Hematopoietic multipotent progenitor cell treated with erythropoietin and hydrocortisone succinate and interleukin-3 and kit ligand, for 17 days (in vitro differentiated cells): ENCODE results near the gene RAMAC.
"Not testable (repeated sequence)": the region's sequence is repeated elsewhere in the genome, so short reads cannot be mapped to it uniquely, and the experiment has no call there.

Source experiments
- DNase-seq: peaks from one replicate; pipeline ENCODE4 v3.0.0-alpha.2; 2015; ENCODE audit warnings: low spot score

Gene RAMAC

GRCh38 chr15:82985688-82986441, at the start of gene RAMAC:
Gene RAMAC (plus strand): TSS chr15:82986210. CDS start chr15:82989019, 2,809 bp downstream.
- DNase-seq: peak; percentile 99

GRCh38 chr15:82936966-82937711, 48.9 kb upstream of the RAMAC start:
- no peak for DNase-seq

DNA sequence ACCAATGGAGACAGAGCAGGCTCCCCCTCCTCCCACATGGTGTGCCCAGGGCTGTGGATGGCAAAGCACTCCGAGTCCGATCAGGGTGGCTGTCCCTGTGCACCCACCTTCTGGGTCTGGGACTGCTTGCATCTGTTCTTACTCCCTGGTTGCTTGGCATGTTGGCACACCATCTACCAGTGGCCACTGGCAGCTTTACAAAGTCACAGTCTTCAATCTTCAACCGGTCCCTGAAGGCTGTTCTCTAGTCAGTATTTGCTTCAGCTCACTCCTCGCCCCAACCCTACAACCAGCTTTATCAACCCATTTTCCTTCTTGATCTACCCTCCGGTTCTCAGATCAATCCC, 48.3 kb upstream of the RAMAC start:
- no peak for DNase-seq

GRCh38 chr15:82939678-82940077, 46.3 kb upstream of the RAMAC start:
- DNase-seq: not testable (repeated sequence)

GRCh38 chr15:82942691-82943090, 43.3 kb upstream of the RAMAC start:
- no peak for DNase-seq

DNA sequence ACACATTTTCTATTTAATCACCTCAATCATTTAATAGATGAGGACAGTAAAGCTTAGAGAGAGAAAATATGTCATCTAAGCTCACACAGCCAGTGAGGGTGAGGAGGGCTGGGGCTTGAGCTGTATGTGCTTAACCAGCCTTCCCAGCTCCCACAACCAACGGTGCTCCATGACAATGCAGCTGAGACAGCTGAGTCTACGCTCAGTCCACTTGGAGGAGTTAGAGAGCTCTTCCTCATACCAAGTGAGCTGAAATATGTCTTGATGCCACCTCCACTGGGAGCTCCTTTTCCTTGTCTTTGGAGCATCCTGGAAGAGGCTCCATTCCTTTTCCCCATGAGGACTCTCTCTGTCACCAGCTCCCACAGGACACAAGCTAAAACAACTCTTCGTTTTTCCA, 42.8 kb upstream of the RAMAC start:
- no peak for DNase-seq

- no peak for DNase-seq
These were observed 42.0 kb upstream of the RAMAC start for GRCh38 chr15:82944056-82944455.

- no peak for DNase-seq
These were observed 41.2 kb upstream of the RAMAC start for GRCh38 chr15:82944821-82945220.

- DNase-seq: no peak
These were observed 40.7 kb upstream of the RAMAC start for GRCh38 chr15:82945326-82945725.

DNA sequence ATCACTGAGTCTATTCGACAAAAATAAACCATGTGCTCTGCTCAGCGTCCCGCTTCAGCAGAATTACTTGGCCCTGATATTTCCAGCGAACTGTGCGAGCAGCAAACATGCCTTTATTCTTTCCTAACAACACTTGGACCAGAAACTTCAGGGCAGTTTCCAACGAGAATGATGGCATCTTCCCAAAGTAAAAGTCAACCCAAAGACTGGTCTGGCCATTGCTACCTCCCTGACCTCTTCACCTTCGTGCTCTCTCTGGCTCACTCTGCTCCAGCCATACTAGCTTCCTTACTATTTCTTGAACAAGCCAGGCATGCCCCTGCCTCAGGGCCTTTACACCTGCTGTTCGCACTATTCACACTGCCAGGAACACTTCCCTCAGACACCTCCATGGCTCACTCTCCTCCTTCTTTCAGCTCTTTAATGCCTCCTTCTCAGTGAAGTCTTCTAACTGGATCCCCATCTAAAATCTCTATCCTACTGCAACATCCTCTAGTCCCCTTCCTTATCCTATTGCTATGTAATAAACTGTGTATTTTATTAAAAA, 39.8 kb upstream of the RAMAC start:
- DNase-seq: no peak

DNA sequence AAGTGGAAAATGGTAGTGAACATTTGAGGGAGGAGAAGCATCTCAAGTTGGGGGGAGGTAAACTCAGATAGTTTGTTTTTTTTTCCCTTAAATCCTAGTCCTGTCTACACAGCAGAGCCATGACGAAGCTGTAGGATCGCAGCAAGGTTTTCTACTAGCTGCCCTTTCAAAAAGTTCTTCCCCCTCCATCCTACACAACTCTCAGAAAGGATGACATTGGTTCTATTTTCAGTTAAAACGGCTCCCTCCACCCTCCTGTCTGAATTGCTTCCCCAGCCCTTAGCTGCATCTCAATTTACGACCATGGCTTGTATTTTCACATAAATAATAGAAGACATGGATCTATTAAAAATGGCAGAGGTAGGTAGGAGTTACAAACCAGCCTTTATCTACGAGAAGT, 35.7 kb upstream of the RAMAC start:
- DNase-seq: no peak

GRCh38 chr15:82950746-82951370, 35.2 kb upstream of the RAMAC start:
- no peak for DNase-seq

GRCh38 chr15:82951472-82952157, 34.4 kb upstream of the RAMAC start:
- no peak for DNase-seq

DNA sequence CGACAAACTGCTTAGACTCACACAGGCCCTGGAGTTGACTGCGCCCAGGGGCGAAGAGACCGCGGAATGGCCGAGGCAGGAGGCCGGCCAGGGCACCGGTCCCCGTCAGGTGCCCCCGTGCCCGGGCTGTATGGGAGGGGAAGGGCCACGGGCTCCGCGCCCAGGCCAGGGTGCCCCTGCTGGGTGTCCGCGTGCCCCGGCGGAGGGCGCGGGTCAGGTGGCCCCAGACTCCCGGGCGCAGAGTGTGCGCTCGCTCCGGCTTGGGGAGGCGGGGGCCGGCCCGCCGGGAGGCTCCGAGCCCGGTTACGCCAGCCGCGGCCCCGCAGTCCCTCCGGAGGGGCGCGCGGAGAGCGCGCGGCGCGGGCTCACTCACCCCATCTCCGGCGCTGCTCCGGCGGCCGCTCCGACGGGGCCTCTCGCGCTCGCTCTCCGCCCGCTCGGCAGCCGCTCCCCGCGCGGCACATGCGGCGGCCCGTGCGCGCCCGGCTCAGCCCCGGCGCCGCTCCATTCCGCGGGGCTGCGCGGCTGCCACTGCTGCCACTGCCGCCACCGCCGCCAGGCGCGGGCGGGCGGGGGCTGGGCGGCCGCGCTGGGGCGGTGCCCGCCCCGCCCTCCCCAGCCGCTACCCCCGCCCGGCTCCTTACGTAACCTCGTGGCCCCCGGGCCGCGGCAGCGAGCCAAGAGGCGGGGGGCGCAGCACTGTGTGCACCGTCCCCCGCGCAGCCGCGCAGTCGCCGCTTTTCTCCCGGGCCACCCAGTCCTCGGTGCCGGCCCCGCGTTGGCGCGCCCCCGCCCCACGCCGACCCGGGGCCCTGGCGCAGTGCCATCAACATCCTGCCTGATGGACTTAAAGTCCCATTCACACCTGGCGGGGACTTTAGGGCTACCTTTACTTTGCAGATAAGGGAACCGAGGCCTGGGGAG, 33.6 kb upstream of the RAMAC start, which contains the start of gene HOMER2:
Gene HOMER2, minus strand, starts transcription at position 563 of the 924 bp plus-strand sequence. Its CDS starts 185 bp downstream, at position 378.
- DNase-seq: peak; percentile 20

- DNase-seq: no peak
These were observed 27.4 kb upstream of the RAMAC start for GRCh38 chr15:82958638-82959037.

DNA sequence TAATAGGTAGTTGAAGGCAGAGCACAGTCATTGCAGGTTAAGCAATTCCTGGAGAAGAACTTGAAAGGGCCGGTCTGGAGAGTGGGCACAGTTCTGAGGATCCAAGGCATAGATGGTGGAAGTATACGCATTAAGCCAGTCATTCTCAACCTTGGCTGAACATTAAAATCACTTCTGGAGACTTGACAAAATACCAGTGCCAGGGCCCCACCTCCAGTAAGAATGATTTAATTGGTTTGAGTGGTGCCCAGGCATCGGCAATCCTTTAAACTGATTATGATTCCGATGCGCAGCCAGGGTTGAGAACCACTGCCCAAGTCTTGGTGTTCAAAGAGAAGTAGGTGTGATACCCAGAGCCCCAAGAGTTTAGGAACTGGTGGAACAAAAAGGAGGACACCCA, 26.6 kb upstream of the RAMAC start:
- DNase-seq: no peak

GRCh38 chr15:82960766-82961165, 25.2 kb upstream of the RAMAC start:
- no peak for DNase-seq

DNA sequence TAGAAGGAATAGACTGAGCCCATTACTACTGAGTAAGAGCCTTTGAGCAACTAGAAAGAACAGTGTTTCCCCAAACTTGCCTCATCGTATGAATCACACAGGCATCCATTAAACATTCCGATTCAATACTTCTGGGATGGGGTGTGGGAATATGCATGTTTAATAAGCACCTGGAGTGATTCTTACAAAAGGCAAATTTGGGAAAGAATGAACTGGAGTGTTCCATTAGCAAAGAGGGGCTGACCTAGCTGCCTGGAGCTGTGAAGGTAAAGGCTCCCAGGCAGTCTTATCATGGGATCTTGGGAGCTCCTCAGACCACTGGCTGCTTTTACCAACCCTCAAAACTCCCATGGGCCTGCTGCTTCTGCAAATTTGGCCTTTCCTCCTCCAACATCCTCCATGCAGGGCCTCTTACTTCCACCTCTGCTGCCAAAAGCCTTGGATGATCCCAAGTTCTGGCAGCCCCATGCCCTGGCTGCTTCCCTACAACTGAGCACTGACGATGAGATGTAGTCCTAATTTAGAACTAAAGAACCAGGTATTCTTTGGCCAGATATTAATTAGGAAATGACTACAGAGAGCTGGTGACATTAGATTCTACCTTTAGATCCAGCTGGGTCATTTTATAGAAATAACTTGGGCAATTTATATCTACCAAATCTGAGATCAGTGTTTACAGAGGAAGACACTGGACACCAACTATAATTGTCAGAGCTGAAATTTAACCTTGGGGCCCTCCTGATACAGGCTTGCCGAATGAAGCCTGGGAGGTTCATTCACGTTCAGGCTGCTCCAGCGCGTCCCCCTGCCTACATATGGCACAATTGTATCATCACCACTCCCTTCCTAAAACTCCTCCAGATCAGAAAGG, 22.3 kb upstream of the RAMAC start:
- DNase-seq: no peak

- DNase-seq: no peak
These were observed 21.1 kb upstream of the RAMAC start for GRCh38 chr15:82964890-82965289.

DNA sequence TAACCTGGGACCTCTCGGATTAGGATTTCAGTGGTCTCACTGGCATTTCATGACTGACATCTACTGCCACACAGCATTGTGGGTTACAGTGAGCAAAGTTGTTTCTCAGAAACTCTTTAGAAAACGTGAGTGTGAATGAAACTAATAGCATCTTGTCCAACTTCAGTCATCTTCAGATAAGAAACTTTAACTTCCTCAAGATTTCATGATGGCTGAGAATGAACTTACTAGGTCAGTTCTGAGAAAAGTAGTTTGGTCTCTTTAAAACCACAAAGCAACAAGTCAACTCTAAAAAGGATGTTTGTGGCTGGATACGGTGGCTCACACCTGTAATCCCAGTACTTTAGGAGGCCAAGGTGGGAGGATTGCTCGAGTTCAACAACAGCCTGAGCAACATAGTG, 19.3 kb upstream of the RAMAC start:
- no peak for DNase-seq
